Measurements from ENCODE around the gene EMSY.

EMSY gene

GRCh38 chr11:76601272-76601671, 156.5 kb downstream of the EMSY start:
- no peak for TF ChIP-seq CTCF (IDR thresholded peaks at IDR 0.05)
- Histone ChIP-seq H3K27ac (peak overlapping the region in 1 of 2 donors; percentile 78), H3K4me3 (no peak overlapping the region)
- no peak for DNase-seq (ENCODE audit: low spot score)

- DNase-seq (ENCODE audit: low spot score) = no peak
- H3K27ac ChIP-seq = peak overlapping the region in 1 of 2 donors; percentile 78
- TF ChIP-seq CTCF (IDR thresholded peaks at IDR 0.05) = no peak
- H3K4me3 ChIP-seq = no peak overlapping the region
Measured at GRCh38 chr11:76601724-76602123, 156.9 kb downstream of the EMSY start.

- Histone ChIP-seq H3K27ac (peak overlapping the region; percentile 2 to 78), H3K4me3 (no peak overlapping the region)
- DNase-seq (ENCODE audit: low spot score) = peak; percentile 76
- TF ChIP-seq CTCF (IDR thresholded peaks at IDR 0.05) = no peak
Measured at GRCh38 chr11:76602431-76602861, 157.6 kb downstream of the EMSY start.

Data from coronary artery (tissue), 2 donors.